Measurements from ENCODE around the gene ARVCF.

GRCh38 chr22:19980766-19981165, 35.9 kb downstream of the ARVCF start:
- TF ChIP-seq EZH2phosphoT487 (IDR thresholded peaks at IDR 0.05; ENCODE audit: borderline replicate concordance, low read depth), result no peak
- no peak for TF ChIP-seq CTCF (IDR thresholded peaks at IDR 0.05)
- TF ChIP-seq FOXM1 (IDR thresholded peaks at IDR 0.05; ENCODE audit: low read depth), result no peak
- TF ChIP-seq RXRA (IDR thresholded peaks at IDR 0.05; ENCODE audit: borderline replicate concordance, low read depth), result no peak
- TF ChIP-seq TAF1 (IDR thresholded peaks at IDR 0.05; ENCODE audit: borderline replicate concordance, low read depth, low read length), result no peak
- TF ChIP-seq RFX5 (IDR thresholded peaks at IDR 0.05; ENCODE audit: low read length), result no peak
- no peak for TF ChIP-seq GABPA (IDR thresholded peaks at IDR 0.05; ENCODE audit: low read depth)
- TF ChIP-seq MXI1 (IDR thresholded peaks at IDR 0.05; ENCODE audit: low read depth, low read length), result no peak
- TF ChIP-seq, protein P1, sequence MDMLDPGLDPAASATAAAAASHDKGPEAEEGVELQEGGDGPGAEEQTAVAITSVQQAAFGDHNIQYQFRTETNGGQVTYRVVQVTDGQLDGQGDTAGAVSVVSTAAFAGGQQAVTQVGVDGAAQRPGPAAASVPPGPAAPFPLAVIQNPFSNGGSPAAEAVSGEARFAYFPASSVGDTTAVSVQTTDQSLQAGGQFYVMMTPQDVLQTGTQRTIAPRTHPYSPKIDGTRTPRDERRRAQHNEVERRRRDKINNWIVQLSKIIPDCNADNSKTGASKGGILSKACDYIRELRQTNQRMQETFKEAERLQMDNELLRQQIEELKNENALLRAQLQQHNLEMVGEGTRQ (IDR thresholded peaks at IDR 0.05; ENCODE audit: borderline replicate concordance, low read depth, low read length), result no peak
- TF ChIP-seq, protein P2, sequence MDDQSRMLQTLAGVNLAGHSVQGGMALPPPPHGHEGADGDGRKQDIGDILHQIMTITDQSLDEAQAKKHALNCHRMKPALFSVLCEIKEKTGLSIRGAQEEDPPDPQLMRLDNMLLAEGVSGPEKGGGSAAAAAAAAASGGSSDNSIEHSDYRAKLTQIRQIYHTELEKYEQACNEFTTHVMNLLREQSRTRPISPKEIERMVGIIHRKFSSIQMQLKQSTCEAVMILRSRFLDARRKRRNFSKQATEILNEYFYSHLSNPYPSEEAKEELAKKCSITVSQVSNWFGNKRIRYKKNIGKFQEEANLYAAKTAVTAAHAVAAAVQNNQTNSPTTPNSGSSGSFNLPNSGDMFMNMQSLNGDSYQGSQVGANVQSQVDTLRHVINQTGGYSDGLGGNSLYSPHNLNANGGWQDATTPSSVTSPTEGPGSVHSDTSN (IDR thresholded peaks at IDR 0.05), result no peak
- no peak for TF ChIP-seq POLR2AphosphoS5 (IDR thresholded peaks at IDR 0.05; ENCODE audit: low read depth, low read length)

All from SK-N-SH (cell line).